Right cardiac atrium (tissue), 5 donors: ENCODE data around the gene KCNG2. TPM values are rescaled to one million over a fixed set of nuclear protein-coding genes. Genes with fewer than 3 reads are reported as not detected.
A peak's percentile ranks its signal among the peaks of the same experiment; 100 is the strongest.

ENCODE experiments used
- ATAC-seq, 2 donors: fragments of 200-7000 bp; cut with Tn5 transposase; one replicate each; pipeline versions ENCODE4 v1.8.0 to v1.9.1; 2020; ENCODE audit warnings: moderate library complexity in 2 of 2, mild to moderate bottlenecking in 1 of 2
- DNase-seq, 3 donors: peaks; one replicate each; pipeline ENCODE4 v3.0.0-alpha.2; 2020
- H3K27ac ChIP-seq: one replicate; pipeline ENCODE4 v1.5.1; 2013; ENCODE audit warnings: mild to moderate bottlenecking, low read length, control low read depth, moderate library complexity
- H3K27me3 ChIP-seq: one replicate; pipeline ENCODE4 v1.6.1; 2013; ENCODE audit not compliant: control insufficient read depth, insufficient read depth
- H3K4me1 ChIP-seq: one replicate; pipeline ENCODE4 v1.6.1; 2013; ENCODE audit warnings: low read length; ENCODE audit not compliant: control insufficient read depth, insufficient read depth
- H3K4me3 ChIP-seq: one replicate; pipeline ENCODE4 v1.5.1; 2013; ENCODE audit warnings: low read length, control low read depth
- H3K9me3 ChIP-seq: one replicate; pipeline ENCODE4 v1.6.1; 2013; ENCODE audit warnings: low read length; ENCODE audit not compliant: control insufficient read depth
- WGBS: extraction: QIAGEN DNeasy Blood & Tissue Kit; methylation state at CpG from one replicate; pipeline ENCODE4 v1.1.7; 2013; 5-methylcytosine and 5-hydroxymethylcytosine counted together
- intact Hi-C, 4 donors: fragments of 100-400 bp; cut with DNase I; formaldehyde crosslinking; loops; one replicate each; pipeline versions ENCODE4 v1.11.0 to v1.14.0; 2022 to 2023
- polyA plus RNA-seq: library from polyadenylated mRNA; stranded (reverse); fragments of 200-250 nt; gene quantifications from one replicate; pipeline ENCODE4 v1.2.3, GENCODE V29; 2013
- total RNA-seq, 4 donors: library from RNA; stranded (reverse); fragmentation: NEBNext Ultra II Directional; extraction: Animal tissue kit (Norgen Biotek cat#: 25700); gene quantifications; one replicate each; pipeline ENCODE4 v1.2.1, GENCODE V29; 2021
- donor health status: healthy with polysubstance abuse.
- donor health status: DM: no; HTN: yes; CAD: no.
- donor health status: DM: no; HTN: no; CAD: no.
- donor health status: DM: no; HTN: yes; CAD: no; lungs with severe emphysema.
- donor health status: DM: yes; HTN: yes; CAD: no.

The KCNG2 gene
- total and polyA plus RNA-seq, 5 donors, result 0.15 to 0.37 TPM; not detected in 3

GRCh38 chr18:79869591-79870300 lies 72.0 kb downstream of the KCNG2 start:
- no peak for DNase-seq
- H3K4me3 ChIP-seq, result no peak overlapping the region
- intact Hi-C loops, result no loop called here
- ATAC-seq, result no peak
- H3K4me1 ChIP-seq, result no peaks in the 10 kb centered on the region
- H3K27me3 ChIP-seq, result no peaks in the 10 kb centered on the region
- WGBS, result 88% methylated on average over 32 of the region's 32 CpGs
- no peak overlapping the region for H3K27ac ChIP-seq
- no peaks in the 10 kb centered on the region for H3K9me3 ChIP-seq

GRCh38 chr18:79870301-79871025 lies 72.7 kb downstream of the KCNG2 start:
- DNase-seq (no peak), ATAC-seq (no peak)
- 72% methylated on average over 19 of the region's 19 CpGs for WGBS
- no peaks in the 10 kb centered on the region for H3K27me3 ChIP-seq
- no peaks in the 10 kb centered on the region for H3K4me1 ChIP-seq
- no peak overlapping the region for H3K4me3 ChIP-seq
- no peak overlapping the region for H3K27ac ChIP-seq
- H3K9me3 ChIP-seq, result no peaks in the 10 kb centered on the region
- intact Hi-C loops, result no loop called here

GRCh38 chr18:79871026-79871390 lies 73.3 kb downstream of the KCNG2 start:
- H3K4me3 ChIP-seq, result no peak overlapping the region
- no peaks in the 10 kb centered on the region for H3K9me3 ChIP-seq
- H3K27ac ChIP-seq, result no peak overlapping the region
- no peak for DNase-seq
- no peaks in the 10 kb centered on the region for H3K4me1 ChIP-seq
- ATAC-seq, result no peak
- intact Hi-C loops, result no loop called here
- 84% methylated on average over 17 of the region's 17 CpGs for WGBS
- H3K27me3 ChIP-seq, result no peaks in the 10 kb centered on the region

GRCh38 chr18:79871481-79872091 lies 73.8 kb downstream of the KCNG2 start:
- Histone ChIP-seq H3K9me3 (no peaks in the 10 kb centered on the region), H3K27me3 (no peaks in the 10 kb centered on the region), H3K27ac (no peak overlapping the region), H3K4me1 (no peaks in the 10 kb centered on the region), H3K4me3 (no peak overlapping the region)
- no peak for ATAC-seq
- WGBS, result 79% methylated on average over 33 of the region's 33 CpGs
- DNase-seq, result no peak
- intact Hi-C loops, result no loop called here

GRCh38 chr18:79872527-79873444 lies 75.0 kb downstream of the KCNG2 start:
- Histone ChIP-seq H3K4me1 (no peaks in the 10 kb centered on the region), H3K27me3 (no peaks in the 10 kb centered on the region), H3K9me3 (no peaks in the 10 kb centered on the region), H3K27ac (no peak overlapping the region), H3K4me3 (no peak overlapping the region)
- no peak for ATAC-seq
- no peak for DNase-seq
- intact Hi-C loops, result no loop called here
- 51% methylated on average over 36 of the region's 36 CpGs for WGBS

GRCh38 chr18:79873449-79874110 lies 75.8 kb downstream of the KCNG2 start:
- Histone ChIP-seq H3K4me1 (no peaks in the 10 kb centered on the region), H3K9me3 (no peaks in the 10 kb centered on the region), H3K4me3 (no peak overlapping the region), H3K27ac (no peak overlapping the region), H3K27me3 (no peaks in the 10 kb centered on the region)
- ATAC-seq (peak in 1 of 2 donors; percentile 8), DNase-seq (no peak)
- intact Hi-C loops, result no loop called here
- 66% methylated on average over 34 of the region's 34 CpGs for WGBS

- ATAC-seq (no peak), DNase-seq (no peak)
- 82% methylated on average over 24 of the region's 24 CpGs for WGBS
- Histone ChIP-seq H3K4me1 (no peaks in the 10 kb centered on the region), H3K27me3 (no peaks in the 10 kb centered on the region), H3K27ac (no peak overlapping the region), H3K4me3 (no peak overlapping the region), H3K9me3 (no peaks in the 10 kb centered on the region)
- intact Hi-C loops, result no loop called here
Observed at GRCh38 chr18:79874553-79875530, 77.1 kb downstream of the KCNG2 start.

GRCh38 chr18:79875531-79875919 lies 77.8 kb downstream of the KCNG2 start:
- ATAC-seq (no peak), DNase-seq (no peak)
- Histone ChIP-seq H3K9me3 (no peaks in the 10 kb centered on the region), H3K27me3 (no peaks in the 10 kb centered on the region), H3K4me1 (no peaks in the 10 kb centered on the region), H3K4me3 (no peak overlapping the region), H3K27ac (no peak overlapping the region)
- 83% methylated on average over 15 of the region's 15 CpGs for WGBS
- intact Hi-C loops, result no loop called here

- no peaks in the 10 kb centered on the region for H3K9me3 ChIP-seq
- no peaks in the 10 kb centered on the region for H3K4me1 ChIP-seq
- no peak for DNase-seq
- no peaks in the 10 kb centered on the region for H3K27me3 ChIP-seq
- intact Hi-C loops, result no loop called here
- H3K4me3 ChIP-seq, result no peak overlapping the region
- no peak for ATAC-seq
- no peak overlapping the region for H3K27ac ChIP-seq
- 90% methylated on average over 23 of the region's 23 CpGs for WGBS
Observed at GRCh38 chr18:79875931-79876461, 78.3 kb downstream of the KCNG2 start.
